ENCODE measurements around the gene OR6M1.

- TF ChIP-seq ZBTB33 (CRISPR knock-in tag; IDR thresholded peaks at IDR 0.05) (no peak), MED13 (CRISPR knock-in tag; IDR thresholded peaks at IDR 0.05) (no peak), PREB (CRISPR knock-in tag; IDR thresholded peaks at IDR 0.05) (no peak), KDM1A (CRISPR knock-in tag; IDR thresholded peaks at IDR 0.05) (no peak), BHLHE40 (IDR thresholded peaks at IDR 0.05; ENCODE audit: low read length) (no peak), NR2F1 (CRISPR knock-in tag; IDR thresholded peaks at IDR 0.05) (no peak), TRIM24 (CRISPR knock-in tag; IDR thresholded peaks at IDR 0.05) (no peak), RBFOX2 (IDR thresholded peaks at IDR 0.05; ENCODE audit: low read depth, low read length) (no peak)
Observed at GRCh38 chr11:123796226-123796625, 9.9 kb downstream of the OR6M1 start.

Data from HepG2 (cell line).